Neural cell (in vitro differentiated cells): ENCODE results near the gene SLC7A14. TPM values are rescaled to one million over a fixed set of nuclear protein-coding genes. Genes with fewer than 3 reads are reported as not detected.

ENCODE experiments used
- H2AFZ ChIP-seq: fragments of 200-600, 300-800 bp; sonication (generic), shearing (Covaris generic); 2 replicates; pipeline ENCODE4 v1.6.0; 2014; ENCODE audit warnings: low read depth, mild to moderate bottlenecking, antibody characterized with exemption, low read length, moderate library complexity
- H3F3A ChIP-seq: fragments of 200-600 bp; shearing (Covaris generic); 2 replicates; pipeline ENCODE4 v1.6.1; 2016; ENCODE audit warnings: mild to moderate bottlenecking, moderate library complexity, mixed read lengths, antibody characterized with exemption, low read length; ENCODE audit not compliant: insufficient read depth, poor library complexity, severe bottlenecking
- H3K27ac ChIP-seq: fragments of 200-600, 300-800 bp; sonication (generic), shearing (Covaris generic); 2 replicates; pipeline ENCODE4 v1.5.1; 2014; ENCODE audit warnings: mild to moderate bottlenecking, low read length, moderate library complexity
- H3K27me3 ChIP-seq: fragments of 300-800, 200-600 bp; sonication (generic), shearing (Covaris generic); 2 replicates; pipeline ENCODE4 v1.6.0; 2014; ENCODE audit warnings: mild to moderate bottlenecking, low read depth, low read length, moderate library complexity; ENCODE audit not compliant: insufficient read depth
- H3K36me3 ChIP-seq: fragments of 300-800, 200-600 bp; sonication (generic), shearing (Covaris generic); 2 replicates; pipeline ENCODE4 v1.5.1; 2014; ENCODE audit warnings: mild to moderate bottlenecking, antibody characterized with exemption, low read length, moderate library complexity; ENCODE audit not compliant: insufficient read depth
- H3K4me2 ChIP-seq: fragments of 300-800, 200-600 bp; sonication (generic), shearing (Covaris generic); 2 replicates; pipeline ENCODE4 v1.6.0; 2014; ENCODE audit warnings: mild to moderate bottlenecking, low read length
- H3K4me3 ChIP-seq: fragments of 300-800, 200-600 bp; sonication (generic), shearing (Covaris generic); 2 replicates; pipeline ENCODE4 v1.5.1; 2014; ENCODE audit warnings: mild to moderate bottlenecking, low read length, moderate library complexity
- H3K79me2 ChIP-seq: fragments of 200-600 bp; shearing (Covaris generic); replicated peaks from 2 replicates; pipeline ENCODE4 v1.6.0; 2014; ENCODE audit warnings: mild to moderate bottlenecking, low read length, moderate library complexity; ENCODE audit not compliant: insufficient read depth
- H3K9ac ChIP-seq: fragments of 300-800, 200-600 bp; sonication (generic), shearing (Covaris generic); 2 replicates; pipeline ENCODE4 v1.6.1; 2016; ENCODE audit warnings: mild to moderate bottlenecking, low read length, mixed read lengths
- H3K9me2 ChIP-seq: fragments of 200-600 bp; shearing (Covaris generic); 2 replicates; pipeline ENCODE4 v1.6.1; 2016; ENCODE audit warnings: mild to moderate bottlenecking, low read length, mixed read lengths; ENCODE audit not compliant: insufficient read depth
- H3K9me3 ChIP-seq: fragments of 200-600, 300-800 bp; sonication (generic), shearing (Covaris generic); 2 replicates; pipeline ENCODE4 v1.6.1; 2016; ENCODE audit warnings: mild to moderate bottlenecking, mixed run types, low read length, moderate library complexity, mixed read lengths
- H4K20me1 ChIP-seq: fragments of 200-600 bp; shearing (Covaris generic); 2 replicates; pipeline ENCODE4 v1.6.1; 2016; ENCODE audit warnings: mild to moderate bottlenecking, mixed run types; ENCODE audit not compliant: insufficient read depth
- CTCF ChIP-seq: fragments of 450-650 bp; IDR thresholded peaks from 2 replicates; pipeline ENCODE4 v1.5.1; 2014; ENCODE audit warnings: antibody characterized with exemption, mild to moderate bottlenecking, moderate library complexity; ENCODE audit not compliant: poor library complexity, severe bottlenecking
- EP300 ChIP-seq: fragments of 450-650 bp; conservative IDR thresholded peaks from 2 replicates; pipeline ENCODE4 v1.6.1; 2014; ENCODE audit warnings: antibody characterized with exemption, mild to moderate bottlenecking, moderate library complexity; ENCODE audit not compliant: poor library complexity, severe bottlenecking
- EZH2 ChIP-seq: fragments of 200-600, 300-800 bp; shearing (Covaris generic), sonication (generic); IDR thresholded peaks from 2 replicates; pipeline ENCODE4 v1.6.1; 2014; ENCODE audit warnings: antibody characterized with exemption, low read length, borderline replicate concordance, mild to moderate bottlenecking; ENCODE audit not compliant: insufficient read depth, poor library complexity, severe bottlenecking
- MXI1 ChIP-seq: fragments of 450-650 bp; conservative IDR thresholded peaks from 2 replicates; pipeline ENCODE4 v1.6.1; 2014; ENCODE audit warnings: antibody characterized with exemption, mild to moderate bottlenecking; ENCODE audit not compliant: poor library complexity, severe bottlenecking
- POLR2AphosphoS5 ChIP-seq: IDR thresholded peaks from 2 replicates; pipeline ENCODE4 v1.6.1; 2012
- RAD21 ChIP-seq: fragments of 450-650 bp; conservative IDR thresholded peaks from 2 replicates; pipeline ENCODE4 v1.6.1; 2014; ENCODE audit warnings: antibody characterized with exemption, mild to moderate bottlenecking, moderate library complexity
- REST ChIP-seq: IDR thresholded peaks from 2 replicates; pipeline ENCODE4 v1.6.1; 2012; ENCODE audit warnings: borderline replicate concordance
- SMC3 ChIP-seq: fragments of 450-650 bp; conservative IDR thresholded peaks from 2 replicates; pipeline ENCODE4 v1.6.1; 2014; ENCODE audit warnings: antibody characterized with exemption, mild to moderate bottlenecking, moderate library complexity; ENCODE audit not compliant: poor library complexity
- TAF1 ChIP-seq: IDR thresholded peaks from 2 replicates; pipeline ENCODE4 v1.6.1; 2012; ENCODE audit warnings: low read depth
- polyA plus RNA-seq: library from polyadenylated mRNA; depleted of rRNA; stranded (reverse); fragments of >200 nt; gene quantifications from 2 replicates; pipeline ENCODE4 v1.2.3, GENCODE V29; 2014

SLC7A14 gene
- polyA plus RNA-seq, 1 donor from 2014 or later: 5.1 TPM

GRCh38 chr3:170436697-170437096 lies 149.2 kb downstream of the SLC7A14 start:
- no peaks in the 10 kb centered on the region for H3K36me3 ChIP-seq
- no peaks in the 10 kb centered on the region for H3K9me2 ChIP-seq
- no peaks in the 10 kb centered on the region for H3K9me3 ChIP-seq
- no peak overlapping the region for H2AFZ ChIP-seq
- H3K4me2 ChIP-seq: no peak overlapping the region
- no peaks in the 10 kb centered on the region for H3K27me3 ChIP-seq
- H3K4me3 ChIP-seq: no peak overlapping the region
- no peaks in the 10 kb centered on the region for H3F3A ChIP-seq
- H3K9ac ChIP-seq: no peak overlapping the region
- TF ChIP-seq TAF1 (no peak), EZH2 (no peak), SMC3 (no peak), MXI1 (no peak), EP300 (no peak), REST (no peak), POLR2AphosphoS5 (no peak), CTCF (no peak), RAD21 (no peak)
- no peaks in the 10 kb centered on the region for H4K20me1 ChIP-seq
- H3K79me2 ChIP-seq: no peaks in the 10 kb centered on the region
- H3K27ac ChIP-seq: no peak overlapping the region

- H3K4me2 ChIP-seq: no peak overlapping the region
- no peaks in the 10 kb centered on the region for H3F3A ChIP-seq
- H3K9ac ChIP-seq: no peak overlapping the region
- H2AFZ ChIP-seq: no peak overlapping the region
- H3K36me3 ChIP-seq: no peaks in the 10 kb centered on the region
- H3K27me3 ChIP-seq: no peaks in the 10 kb centered on the region
- no peaks in the 10 kb centered on the region for H3K79me2 ChIP-seq
- TF ChIP-seq MXI1 (no peak), EP300 (no peak), TAF1 (no peak), CTCF (no peak), SMC3 (no peak), REST (no peak), POLR2AphosphoS5 (no peak), RAD21 (no peak), EZH2 (no peak)
- H3K9me3 ChIP-seq: no peaks in the 10 kb centered on the region
- no peak overlapping the region for H3K4me3 ChIP-seq
- H3K27ac ChIP-seq: no peak overlapping the region
- H3K9me2 ChIP-seq: no peaks in the 10 kb centered on the region
- no peaks in the 10 kb centered on the region for H4K20me1 ChIP-seq
Observed at GRCh38 chr3:170432416-170432815, 153.5 kb downstream of the SLC7A14 start.
